ENCODE data around the gene EHD4. TPM values are rescaled to one million over a fixed set of nuclear protein-coding genes. Genes with fewer than 3 reads are reported as not detected.

EHD4 gene
- total RNA-seq, 1 donor from 2014 or later = 27.3 TPM

DNA sequence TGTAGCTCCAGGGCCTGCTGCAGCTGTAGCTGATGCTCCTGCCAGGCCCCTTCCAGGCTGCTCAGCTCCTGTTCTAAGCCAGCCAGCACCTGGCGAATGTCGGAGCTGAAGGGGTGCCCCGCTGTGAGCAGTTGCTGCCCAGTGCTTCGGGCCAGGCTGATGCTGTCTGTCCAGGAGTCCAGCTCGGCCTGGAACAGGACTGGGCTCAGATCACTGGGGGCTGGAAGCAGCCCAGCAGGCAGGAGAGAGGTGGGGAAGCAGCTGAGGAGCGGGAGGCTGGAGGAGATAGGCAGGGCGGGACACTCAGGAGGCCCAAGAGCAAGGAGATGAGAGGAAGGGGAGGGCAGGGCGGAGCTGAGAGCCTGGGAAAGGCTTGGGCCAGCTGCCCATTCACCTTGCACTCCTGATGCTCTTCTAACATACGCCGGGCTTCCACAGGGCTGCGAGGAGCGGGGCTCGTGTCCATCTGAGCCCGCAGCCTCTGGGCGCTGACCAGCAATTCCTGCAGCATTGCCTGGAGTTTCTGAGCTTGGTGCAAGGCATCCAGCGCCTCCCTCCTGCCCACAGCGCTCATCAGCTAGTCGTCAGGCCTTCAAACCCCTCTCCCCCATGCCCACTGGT, 110.5 kb downstream of the EHD4 start:
- DNase-seq (ENCODE audit: low spot score) = no peak
- no peak for ATAC-seq
- intact Hi-C loops (cut with DNase I) = no loop called here

DNA sequence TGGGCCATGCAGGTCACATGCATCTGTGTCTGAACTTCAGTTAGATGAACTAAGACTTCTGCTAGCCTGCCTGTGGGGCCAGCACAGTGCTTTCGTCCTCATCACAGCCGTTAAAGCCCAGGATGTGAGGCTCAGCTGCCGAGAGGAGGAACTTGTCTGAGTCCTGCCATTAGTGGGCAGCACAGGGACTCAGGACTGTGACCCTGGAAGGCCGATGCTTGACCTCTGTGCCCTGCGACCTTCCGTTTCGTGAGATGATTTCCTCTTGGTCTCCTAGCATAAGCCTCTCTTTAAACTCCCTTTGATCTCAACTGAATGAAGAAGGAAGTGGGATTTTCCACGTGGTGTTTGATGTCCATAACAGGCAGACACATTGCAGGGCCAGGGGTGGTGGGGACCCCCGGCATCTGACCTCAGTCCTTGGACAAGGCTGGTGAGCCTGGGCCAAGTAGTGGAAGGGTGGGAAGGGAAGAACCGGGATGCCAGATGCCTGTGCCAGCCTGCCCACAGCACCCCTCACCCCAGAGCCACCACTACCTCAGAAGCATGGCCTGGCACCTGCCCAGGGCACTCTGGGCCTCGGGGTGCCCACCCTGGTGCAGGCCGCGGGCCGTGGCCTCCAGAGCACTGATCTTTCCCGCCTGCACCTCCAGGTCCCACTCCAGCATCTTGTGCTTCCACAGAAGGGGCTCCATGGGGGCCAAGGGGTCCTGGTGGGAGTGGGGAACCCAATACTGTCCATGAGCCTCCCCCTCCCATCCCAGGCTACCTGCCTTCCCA, 112.1 kb downstream of the EHD4 start:
- DNase-seq (ENCODE audit: low spot score) (no peak), ATAC-seq (no peak)
- intact Hi-C loops (cut with DNase I) = no loop called here

DNA sequence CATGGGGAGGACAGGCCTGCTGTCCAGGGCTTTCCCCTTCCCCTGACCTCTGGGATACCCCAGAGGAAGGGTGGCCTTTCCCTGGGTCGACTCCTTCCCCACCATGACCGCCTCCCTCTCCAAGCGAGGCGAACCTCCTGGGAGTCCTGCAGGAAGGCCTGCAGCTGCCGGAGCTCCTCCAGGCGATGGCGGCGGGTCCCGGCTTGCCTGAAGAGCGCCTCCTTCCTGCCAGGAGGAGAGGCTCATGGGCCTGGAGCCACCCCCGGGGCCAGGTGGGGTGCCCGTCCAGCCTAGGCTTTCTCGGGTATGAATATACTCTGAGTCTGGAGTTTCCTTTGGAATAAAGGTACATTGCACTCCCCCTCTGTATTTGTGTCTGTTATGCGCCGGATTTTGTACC, 113.6 kb downstream of the EHD4 start:
- intact Hi-C loops (cut with DNase I) = no loop called here
- ATAC-seq (no peak), DNase-seq (ENCODE audit: low spot score) (no peak)

GRCh38 chr15:41857316-41857715, 115.0 kb downstream of the EHD4 start:
- intact Hi-C loops (cut with DNase I) = no loop called here
- no peak for ATAC-seq
- DNase-seq (ENCODE audit: low spot score) = no peak

DNA sequence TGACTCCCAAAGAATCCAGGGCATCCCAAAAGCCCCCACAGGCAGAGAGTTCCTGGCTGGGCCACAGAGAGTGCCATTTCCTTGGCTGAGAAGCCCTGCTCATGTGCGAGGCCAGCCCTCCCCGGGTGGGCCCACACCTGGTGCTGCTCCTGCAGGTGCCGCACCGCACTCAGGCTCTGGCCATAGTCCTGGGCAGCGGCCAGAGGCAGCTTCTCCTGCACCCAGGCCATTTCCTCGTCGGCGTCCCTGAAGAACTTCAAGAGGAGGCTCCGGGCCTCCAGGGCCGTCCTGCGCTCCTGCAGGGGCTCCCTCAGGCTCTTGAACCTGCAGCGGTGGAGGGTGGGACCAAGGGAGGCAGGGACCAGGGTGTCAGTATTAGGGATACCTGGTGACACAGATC, 115.6 kb downstream of the EHD4 start:
- DNase-seq (ENCODE audit: low spot score) = no peak
- ATAC-seq = no peak
- intact Hi-C loops (cut with DNase I) = no loop called here

DNA sequence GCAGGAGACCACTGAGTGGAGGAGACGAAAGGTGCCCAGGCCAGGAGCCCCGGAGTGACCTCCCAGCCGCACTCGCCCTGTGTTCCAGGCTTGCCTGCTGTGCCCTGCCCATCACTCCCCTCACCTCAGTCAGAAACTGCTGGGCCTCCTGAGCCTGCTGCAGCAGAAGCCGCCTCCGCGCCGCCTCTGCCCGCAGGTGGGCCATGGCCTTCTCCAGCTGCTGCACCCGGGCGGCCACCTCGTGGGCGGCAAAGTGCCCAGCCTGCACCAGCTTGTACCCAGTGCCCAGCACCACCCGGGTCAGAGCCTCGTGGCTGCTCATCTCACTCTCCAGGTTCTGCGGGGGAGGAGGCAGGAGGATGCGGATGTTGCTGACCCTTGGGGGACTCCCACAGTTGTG, 116.1 kb downstream of the EHD4 start:
- intact Hi-C loops (cut with DNase I) = no loop called here
- no peak for ATAC-seq
- no peak for DNase-seq (ENCODE audit: low spot score)

DNA sequence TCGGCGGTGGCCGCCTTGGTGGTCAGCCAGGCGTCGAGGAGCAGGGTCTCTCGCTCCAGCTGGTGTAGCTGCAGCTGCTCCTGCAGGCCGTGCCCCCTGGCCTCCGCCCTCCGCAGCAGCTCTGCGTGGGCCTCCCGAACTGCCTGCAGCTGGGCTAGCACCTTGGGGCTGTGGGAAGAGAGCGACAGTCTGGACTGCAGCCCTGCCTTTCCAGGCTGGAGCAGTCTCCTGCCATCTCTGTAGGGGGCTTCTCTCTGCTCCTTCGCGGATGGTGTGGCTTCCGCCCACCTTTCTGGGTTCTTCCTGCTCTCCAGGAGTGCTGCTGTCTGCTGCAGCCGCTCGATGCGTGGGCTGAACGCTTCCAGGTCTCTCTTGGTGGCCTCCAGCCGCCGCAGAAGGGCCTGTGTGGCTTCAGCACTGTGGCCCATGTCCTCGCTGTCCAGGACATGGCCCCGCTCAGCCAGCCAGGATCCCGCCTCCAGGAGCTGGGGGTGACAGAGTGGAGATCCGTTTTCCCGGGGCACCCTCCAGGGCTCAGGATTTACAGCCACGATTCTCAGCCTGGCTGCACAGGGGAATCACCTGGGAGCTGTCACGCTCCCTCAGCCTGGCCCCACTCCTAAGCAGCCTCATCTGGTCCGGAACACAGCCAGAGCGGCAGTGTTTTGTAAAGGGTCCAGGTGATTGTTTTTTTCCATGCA, 116.9 kb downstream of the EHD4 start:
- no peak for ATAC-seq
- no peak for DNase-seq (ENCODE audit: low spot score)
- intact Hi-C loops (cut with DNase I) = no loop called here

GRCh38 chr15:41854443-41854842, 117.9 kb downstream of the EHD4 start:
- DNase-seq (ENCODE audit: low spot score) = no peak
- intact Hi-C loops (cut with DNase I) = no loop called here

GRCh38 chr15:41853831-41854230, 118.5 kb downstream of the EHD4 start:
- DNase-seq (ENCODE audit: low spot score) (no peak), ATAC-seq (no peak)
- intact Hi-C loops (cut with DNase I) = no loop called here

More at GRCh38 chr15:41854443-41854842, 117.9 kb downstream of the EHD4 start:
- ATAC-seq = no peak

DNA sequence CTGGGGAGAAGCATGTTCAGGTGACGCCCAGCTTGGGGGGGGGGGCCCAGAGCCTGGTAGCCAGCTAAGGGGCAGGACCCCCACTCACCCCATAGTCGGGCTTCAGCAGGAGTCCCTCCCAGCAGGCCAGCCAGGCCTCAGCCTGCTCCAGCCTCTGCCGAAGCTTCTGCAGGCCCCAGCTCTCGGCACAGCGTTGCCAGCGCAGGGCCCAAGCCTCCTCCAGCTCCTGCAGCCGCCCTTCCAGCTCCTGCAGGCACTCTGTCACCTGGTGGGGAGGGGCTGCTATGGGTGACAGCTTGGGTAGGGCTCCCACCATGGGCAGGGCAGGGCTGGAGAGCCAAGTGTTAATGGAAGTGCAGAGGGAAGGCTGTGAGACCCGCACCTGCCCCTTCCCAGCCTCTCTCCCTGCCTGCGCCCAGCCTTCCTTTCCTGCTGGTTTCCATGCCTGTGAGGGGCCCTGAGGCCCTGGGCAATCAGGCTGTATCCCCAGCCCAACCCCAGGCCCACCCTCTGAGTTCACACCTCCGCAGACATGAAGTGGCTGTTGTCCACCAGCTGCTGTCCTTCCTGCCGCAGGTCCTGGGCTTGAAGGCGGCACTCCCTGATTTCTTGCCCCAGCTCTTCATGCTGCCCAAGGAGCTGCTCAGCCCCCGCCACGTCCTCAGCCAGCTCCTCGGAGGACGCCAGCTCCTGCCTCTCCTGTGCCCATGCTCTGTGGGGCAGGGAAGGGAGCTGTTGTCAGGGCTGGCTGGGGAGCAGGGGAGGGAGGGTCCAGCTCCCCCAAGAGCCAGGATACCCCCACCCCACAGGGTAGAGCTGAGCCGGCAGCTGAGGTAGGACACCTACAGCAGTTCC, 119.4 kb downstream of the EHD4 start:
- DNase-seq (ENCODE audit: low spot score) = no peak
- no peak for ATAC-seq
- intact Hi-C loops (cut with DNase I) = no loop called here

DNA sequence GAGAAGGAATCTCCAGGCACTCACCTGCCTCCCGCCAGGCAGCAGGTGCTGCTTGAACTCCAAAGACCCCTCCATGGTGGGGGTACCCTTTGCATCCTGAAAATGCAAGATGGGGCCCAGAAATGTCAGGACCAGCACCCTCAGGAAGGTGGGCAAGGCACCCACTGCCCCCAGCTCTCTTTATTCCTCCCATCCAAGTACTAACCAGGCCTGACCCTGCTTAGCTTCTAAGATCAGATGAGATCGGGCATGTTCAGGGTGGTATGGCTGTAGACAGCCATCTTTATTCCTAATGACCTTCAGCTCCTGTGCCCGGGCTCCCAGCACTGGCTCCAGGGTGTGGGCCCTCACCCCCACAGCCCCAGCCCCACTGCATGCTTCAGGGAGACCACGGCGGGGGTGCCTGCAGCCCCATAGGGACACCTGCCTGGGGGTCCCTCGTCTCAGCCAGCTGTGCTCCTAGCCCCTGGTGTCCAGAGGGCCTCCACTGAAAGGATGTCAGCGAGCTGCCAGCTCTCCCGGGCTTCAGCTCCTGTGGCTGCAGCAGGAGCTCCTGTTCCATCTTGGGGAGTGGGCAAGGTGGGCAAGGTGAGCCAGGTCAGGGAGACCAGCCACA, 120.5 kb downstream of the EHD4 start:
- intact Hi-C loops (cut with DNase I) = no loop called here
- no peak for ATAC-seq
- no peak for DNase-seq (ENCODE audit: low spot score)

- intact Hi-C loops (cut with DNase I) = no loop called here
- DNase-seq (ENCODE audit: low spot score) (no peak), ATAC-seq (no peak)
These were observed 121.2 kb downstream of the EHD4 start for GRCh38 chr15:41851167-41851523.

- intact Hi-C loops (cut with DNase I) = no loop called here
- ATAC-seq (no peak), DNase-seq (ENCODE audit: low spot score) (no peak)
These were observed 121.7 kb downstream of the EHD4 start for GRCh38 chr15:41850482-41851166.

GRCh38 chr15:41849861-41850260, 122.5 kb downstream of the EHD4 start:
- ATAC-seq (peak; percentile 27), DNase-seq (ENCODE audit: low spot score) (no peak)
- intact Hi-C loops (cut with DNase I) = no loop called here

DNA sequence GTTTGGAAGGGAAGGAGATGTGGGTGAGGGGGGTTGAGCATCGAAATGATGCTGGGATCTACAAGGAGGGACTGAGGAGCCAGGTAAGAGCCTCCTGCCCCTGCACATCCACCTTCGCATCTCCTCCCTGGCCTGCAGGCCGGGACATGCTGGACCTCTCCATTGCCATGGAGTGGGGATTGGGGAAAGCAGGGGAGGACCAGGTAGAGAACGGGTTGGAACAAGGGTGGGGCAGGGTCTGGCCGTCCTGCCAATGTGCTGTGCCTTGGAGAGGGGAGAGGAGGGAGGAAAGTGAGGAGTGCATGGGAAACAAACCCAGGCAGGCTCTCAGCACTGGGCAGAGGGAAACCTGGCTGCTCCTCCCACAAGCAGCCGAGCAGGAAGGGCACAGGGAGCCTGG, 123.2 kb downstream of the EHD4 start:
- no peak for ATAC-seq
- DNase-seq (ENCODE audit: low spot score) = no peak
- intact Hi-C loops (cut with DNase I) = no loop called here

DNA sequence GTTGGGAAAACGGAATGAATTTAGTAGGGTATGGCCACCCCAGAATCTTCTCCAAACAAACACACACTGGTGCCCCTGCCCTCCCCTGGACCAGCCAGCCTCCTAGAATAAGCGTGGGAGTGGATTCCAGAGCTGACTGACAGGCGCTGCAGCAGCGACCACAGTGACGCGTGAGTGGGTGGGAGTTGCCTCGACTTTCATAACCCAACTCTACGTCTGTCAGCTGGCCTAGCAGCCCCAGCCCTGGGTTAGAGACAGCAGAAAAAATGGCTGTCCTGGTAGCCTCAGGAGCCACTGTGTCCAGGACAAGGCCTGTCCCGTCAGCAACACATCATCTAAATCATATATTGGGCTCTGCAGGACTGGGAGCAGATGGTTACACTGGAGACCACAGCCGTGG, 123.7 kb downstream of the EHD4 start:
- intact Hi-C loops (cut with DNase I) = no loop called here
- ATAC-seq = peak; percentile 32
- DNase-seq (ENCODE audit: low spot score) = no peak

DNA sequence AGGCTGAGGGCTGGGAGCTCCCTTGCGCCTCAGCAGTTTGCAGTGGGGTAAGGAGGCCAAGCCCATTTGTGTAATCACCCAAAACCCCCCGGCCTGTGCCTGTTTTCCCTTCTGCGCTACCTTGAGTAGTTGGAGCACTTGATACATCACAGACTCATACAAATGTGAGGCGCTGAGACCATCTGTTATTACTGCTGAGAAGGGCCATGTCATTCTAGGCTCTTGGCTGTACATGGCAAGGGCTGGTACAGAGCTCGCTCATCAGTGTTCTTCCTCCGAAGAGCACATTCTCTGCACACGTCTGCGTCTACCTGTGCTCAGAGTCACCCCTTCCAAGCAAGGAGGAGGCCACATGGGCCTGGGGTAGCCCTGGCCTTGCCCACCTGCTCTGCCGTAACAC, 124.4 kb downstream of the EHD4 start:
- intact Hi-C loops (cut with DNase I) = no loop called here
- ATAC-seq = no peak
- no peak for DNase-seq (ENCODE audit: low spot score)

DNA sequence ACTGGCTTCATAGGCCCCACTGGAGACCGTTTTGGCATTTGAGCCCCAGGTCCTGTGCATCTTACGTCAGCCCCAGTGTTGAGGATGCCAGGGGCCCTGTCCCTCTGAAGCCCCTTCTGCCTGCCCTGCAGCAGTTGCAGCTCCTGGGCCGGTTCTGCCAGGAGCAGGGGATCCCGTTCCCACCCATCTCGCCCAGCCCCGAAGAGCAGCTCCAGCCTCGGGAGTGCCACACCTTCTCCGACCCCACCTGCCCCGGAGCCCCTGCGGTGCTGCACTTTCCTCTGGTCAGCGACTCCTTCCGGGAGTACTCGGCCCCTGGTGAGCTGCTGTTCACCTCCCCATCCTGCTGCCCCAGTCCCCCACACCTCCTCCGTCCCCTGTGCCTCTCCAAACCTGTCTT, 125.2 kb downstream of the EHD4 start:
- intact Hi-C loops (cut with DNase I) = no loop called here
- no peak for ATAC-seq
- no peak for DNase-seq (ENCODE audit: low spot score)

Data from sciatic nerve (tissue), 2 donors.